Mesenchymal stem cell (in vitro differentiated cells and primary cell): ENCODE results near the gene TNFAIP6.

Source experiments
- DNase-seq: peaks from one replicate; pipeline ENCODE4 v3.0.0-alpha.2; 2013
- H2AFZ ChIP-seq: one replicate; pipeline ENCODE4 v1.6.1; 2013; ENCODE audit warnings: low read depth, mild to moderate bottlenecking, control low read depth, inconsistent platforms, low read length, moderate library complexity
- H2AK5ac ChIP-seq: 2 replicates; pipeline ENCODE4 v1.6.1; 2013; ENCODE audit warnings: low read length, moderate library complexity, mild to moderate bottlenecking, inconsistent platforms; ENCODE audit not compliant: severe bottlenecking
- H2BK120ac ChIP-seq: one replicate; pipeline ENCODE4 v1.6.1; 2013; ENCODE audit warnings: low read depth, mild to moderate bottlenecking, inconsistent platforms, low read length, moderate library complexity
- H2BK12ac ChIP-seq, 2 experiments: one replicate each; pipeline ENCODE4 v1.6.1; 2013; ENCODE audit warnings: inconsistent platforms in 2 of 2, low read length in 2 of 2, mild to moderate bottlenecking in 2 of 2, moderate library complexity in 2 of 2, control low read depth in 1 of 2
- H2BK15ac ChIP-seq: one replicate; pipeline ENCODE4 v1.6.1; 2013; ENCODE audit warnings: mild to moderate bottlenecking, low read depth, inconsistent platforms; ENCODE audit not compliant: poor library complexity, severe bottlenecking
- H2BK5ac ChIP-seq: 2 replicates; pipeline ENCODE4 v1.6.1; 2013; ENCODE audit warnings: low read depth, mild to moderate bottlenecking, low read length, control low read depth, inconsistent platforms; ENCODE audit not compliant: poor library complexity, severe bottlenecking
- H3K14ac ChIP-seq, 2 experiments: one replicate each; pipeline ENCODE4 v1.6.1; 2013; ENCODE audit warnings: inconsistent platforms in 2 of 2, low read length in 2 of 2, control low read depth in 1 of 2, mild to moderate bottlenecking in 1 of 2, moderate library complexity in 1 of 2
- H3K18ac ChIP-seq, 2 experiments: one replicate each; pipeline ENCODE4 v1.6.1; 2013; ENCODE audit warnings: inconsistent platforms in 2 of 2, low read length in 2 of 2, control low read depth in 1 of 2, low read depth in 1 of 2, mild to moderate bottlenecking in 1 of 2
- H3K23ac ChIP-seq, 2 experiments: one replicate each; pipeline ENCODE4 v1.6.1; 2013; ENCODE audit warnings: inconsistent platforms in 2 of 2, low read length in 2 of 2, mild to moderate bottlenecking in 2 of 2, moderate library complexity in 2 of 2, control low read depth in 1 of 2
- H3K27ac ChIP-seq: 2 replicates; pipeline ENCODE4 v1.5.1; 2013; ENCODE audit warnings: mild to moderate bottlenecking, moderate library complexity, low read length, control low read depth, inconsistent platforms; ENCODE audit not compliant: poor library complexity, severe bottlenecking
- H3K27me3 ChIP-seq, 2 experiments: 2 replicates each; pipeline versions ENCODE4 v1.6.1 to v1.7.0; 2013; ENCODE audit warnings: low read length in 2 of 2, mild to moderate bottlenecking in 2 of 2, moderate library complexity in 2 of 2, control low read depth in 1 of 2, inconsistent platforms in 1 of 2; ENCODE audit not compliant: control insufficient read depth in 1 of 2, insufficient read depth in 1 of 2
- H3K36me3 ChIP-seq, 2 experiments: 2 replicates each; pipeline versions ENCODE4 v1.6.1 to v1.7.0; 2013; ENCODE audit warnings: low read length in 2 of 2, control low read depth in 1 of 2, inconsistent platforms in 1 of 2, low read depth in 1 of 2, mild to moderate bottlenecking in 1 of 2; ENCODE audit not compliant: insufficient read depth in 2 of 2, control insufficient read depth in 1 of 2
- H3K4ac ChIP-seq, 2 experiments: one replicate each; pipeline ENCODE4 v1.6.1; 2013; ENCODE audit warnings: inconsistent platforms in 2 of 2, low read length in 2 of 2, mild to moderate bottlenecking in 2 of 2, moderate library complexity in 2 of 2, control low read depth in 1 of 2, low read depth in 1 of 2
- H3K4me1 ChIP-seq: 2 replicates; pipeline ENCODE4 v1.6.1; 2013; ENCODE audit warnings: low read depth, low read length, control low read depth; ENCODE audit not compliant: control insufficient read depth, insufficient read depth
- H3K4me2 ChIP-seq: 2 replicates; pipeline ENCODE4 v1.6.1; 2013; ENCODE audit warnings: low read length, mild to moderate bottlenecking, inconsistent platforms; ENCODE audit not compliant: poor library complexity, severe bottlenecking
- H3K4me3 ChIP-seq, 2 experiments: 2 replicates each; pipeline versions ENCODE4 v1.5.1 to v1.7.0; 2013; ENCODE audit warnings: low read length in 2 of 2, mild to moderate bottlenecking in 2 of 2, control low read depth in 1 of 2, low read depth in 1 of 2; ENCODE audit not compliant: insufficient read depth in 1 of 2
- H3K79me1 ChIP-seq: replicated peaks from 2 replicates; pipeline ENCODE4 v1.6.1; 2013; ENCODE audit warnings: mild to moderate bottlenecking, control low read depth, low read length, inconsistent platforms; ENCODE audit not compliant: poor library complexity, severe bottlenecking
- H3K9ac ChIP-seq: 2 replicates; pipeline ENCODE4 v1.7.0; 2013; ENCODE audit warnings: mild to moderate bottlenecking, low read length, moderate library complexity
- H3K9me3 ChIP-seq: 2 replicates; pipeline ENCODE4 v1.7.0; 2013; ENCODE audit warnings: mild to moderate bottlenecking, low read length; ENCODE audit not compliant: control insufficient read depth
- H4K8ac ChIP-seq: one replicate; pipeline ENCODE4 v1.6.1; 2013; ENCODE audit warnings: inconsistent platforms, mild to moderate bottlenecking, low read length, moderate library complexity
- H4K91ac ChIP-seq: one replicate; pipeline ENCODE4 v1.6.1; 2013; ENCODE audit warnings: mild to moderate bottlenecking, low read length, inconsistent platforms
- WGBS: methylation state at CpG from one replicate; pipeline ENCODE4 v1.1.7; 2013; ENCODE audit warnings: mixed read lengths; 5-methylcytosine and 5-hydroxymethylcytosine counted together

TNFAIP6 gene

GRCh38 chr2:151334082-151334815 lies 23.1 kb upstream of the TNFAIP6 start:
- Histone ChIP-seq H3K9me3 (no peaks in the 10 kb centered on the region), H2BK15ac (no peak overlapping the region), H3K4me3 (peak overlapping the region in 1 of 2 experiments; percentile 1), H3K27me3 (no peaks in the 10 kb centered on the region), H3K79me1 (no peaks in the 10 kb centered on the region), H3K4me1 (no peaks in the 10 kb centered on the region), H3K36me3 (no peaks in the 10 kb centered on the region), H3K14ac (no peak overlapping the region), H2BK5ac (no peak overlapping the region), H3K9ac (peak overlapping the region; percentile 48), H2BK120ac (no peak overlapping the region), H2AFZ (no peak overlapping the region), H3K23ac (no peak overlapping the region), H2BK12ac (peak overlapping the region; percentile 10 to 39), H3K4me2 (no peak overlapping the region), H3K27ac (no peak overlapping the region), H2AK5ac (no peak overlapping the region), H4K91ac (peak overlapping the region; percentile 15), H3K4ac (no peak overlapping the region), H4K8ac (peak overlapping the region; percentile 72), H3K18ac (peak overlapping the region; percentile 18 to 86)
- DNase-seq: peak; percentile 72
- WGBS: 92% methylated on average over 2 of the region's 3 CpGs

GRCh38 chr2:151336863-151337371 lies 20.5 kb upstream of the TNFAIP6 start:
- peak overlapping the region; percentile 58 for H2BK120ac ChIP-seq
- H3K18ac ChIP-seq: peak overlapping the region in 1 of 2 experiments; percentile 48
- peak overlapping the region in 1 of 2 experiments; percentile 31 for H2BK12ac ChIP-seq
- H3K79me1 ChIP-seq: no peaks in the 10 kb centered on the region
- H2BK15ac ChIP-seq: no peak overlapping the region
- no peak overlapping the region for H3K4ac ChIP-seq
- H3K9ac ChIP-seq: peak overlapping the region; percentile 65
- peak overlapping the region in 1 of 2 experiments; percentile 61 for H3K4me3 ChIP-seq
- no peak overlapping the region for H2BK5ac ChIP-seq
- WGBS: 45% methylated on average over 2 of the region's 2 CpGs
- no peak overlapping the region for H3K23ac ChIP-seq
- peak overlapping the region in 1 of 2 experiments; percentile 55 for H3K14ac ChIP-seq
- no peak overlapping the region for H3K4me2 ChIP-seq
- no peak for DNase-seq
- peaks cover 5% of the 10 kb centered on the region for H3K9me3 ChIP-seq
- no peak overlapping the region for H2AFZ ChIP-seq
- no peaks in the 10 kb centered on the region for H3K27me3 ChIP-seq
- peak overlapping the region; percentile 18 for H4K91ac ChIP-seq
- no peaks in the 10 kb centered on the region for H3K4me1 ChIP-seq
- H3K27ac ChIP-seq: no peak overlapping the region
- no peak overlapping the region for H2AK5ac ChIP-seq
- no peak overlapping the region for H4K8ac ChIP-seq
- H3K36me3 ChIP-seq: no peaks in the 10 kb centered on the region

- WGBS: no CpG with 5 or more reads among the region's 1 CpG
- H4K8ac ChIP-seq: no peak overlapping the region
- no peak overlapping the region for H2BK12ac ChIP-seq
- peak overlapping the region in 1 of 2 experiments; percentile 61 for H3K4me3 ChIP-seq
- no peaks in the 10 kb centered on the region for H3K27me3 ChIP-seq
- peak overlapping the region; percentile 65 for H3K9ac ChIP-seq
- no peaks in the 10 kb centered on the region for H3K36me3 ChIP-seq
- no peak for DNase-seq
- H3K4me2 ChIP-seq: no peak overlapping the region
- H3K79me1 ChIP-seq: no peaks in the 10 kb centered on the region
- no peak overlapping the region for H3K23ac ChIP-seq
- no peak overlapping the region for H2BK5ac ChIP-seq
- H3K18ac ChIP-seq: no peak overlapping the region
- no peak overlapping the region for H3K4ac ChIP-seq
- H3K14ac ChIP-seq: no peak overlapping the region
- H3K9me3 ChIP-seq: peaks cover 5% of the 10 kb centered on the region
- no peak overlapping the region for H2BK15ac ChIP-seq
- H2AK5ac ChIP-seq: no peak overlapping the region
- no peaks in the 10 kb centered on the region for H3K4me1 ChIP-seq
- no peak overlapping the region for H4K91ac ChIP-seq
- H2BK120ac ChIP-seq: no peak overlapping the region
- H3K27ac ChIP-seq: no peak overlapping the region
- no peak overlapping the region for H2AFZ ChIP-seq
Measured at GRCh38 chr2:151337643-151338042, 19.7 kb upstream of the TNFAIP6 start.

GRCh38 chr2:151338115-151338514 lies 19.3 kb upstream of the TNFAIP6 start:
- Histone ChIP-seq H4K8ac (no peak overlapping the region), H4K91ac (no peak overlapping the region), H3K14ac (no peak overlapping the region), H3K4me3 (no peak overlapping the region), H3K4me1 (no peaks in the 10 kb centered on the region), H2BK5ac (no peak overlapping the region), H2BK120ac (no peak overlapping the region), H3K4me2 (no peak overlapping the region), H3K36me3 (no peaks in the 10 kb centered on the region), H2AK5ac (no peak overlapping the region), H3K27me3 (no peaks in the 10 kb centered on the region), H3K23ac (no peak overlapping the region), H2BK12ac (no peak overlapping the region), H2BK15ac (no peak overlapping the region), H3K4ac (no peak overlapping the region), H3K9me3 (peaks cover 5% of the 10 kb centered on the region), H3K18ac (no peak overlapping the region), H3K79me1 (no peaks in the 10 kb centered on the region), H2AFZ (no peak overlapping the region), H3K27ac (no peak overlapping the region), H3K9ac (peak overlapping the region; percentile 65)
- WGBS: 60% methylated on average over 2 of the region's 3 CpGs
- DNase-seq: peak; percentile 29
